K562 (cell line): ENCODE data around the gene MC1R. TPM values are rescaled to one million over a fixed set of nuclear protein-coding genes. Genes with fewer than 3 reads are reported as not detected.

Experiments
- ATAC-seq: fragments of 200-7000 bp; cut with Tn5 transposase; 3 replicates; pipeline ENCODE4 v1.9.1; 2020; ENCODE audit warnings: moderate library complexity
- BruUV-seq: library from RNA; stranded (reverse); fragments of 400-500 nt; replicated peaks from 2 replicates; lab custom pipeline; 2021; lab: Mats Ljungman, UMichigan
- CTCF ChIA-PET: fragments of 300-600 bp; formaldehyde crosslinking; extraction: SDS; loops from one replicate; lab custom pipeline; 2021; ENCODE audit warnings: low intra/inter-chr PET ratio; lab: Yijun Ruan, JAX
- POLR2A ChIA-PET: fragments of 300-600, 350-650 bp; sonication (Branson Sonifier 250); formaldehyde crosslinking; extraction: SDS; loops from one replicate; lab custom pipeline; 2021; ENCODE audit warnings: antibody characterized with exemption, inconsistent platforms; lab: Yijun Ruan, JAX
- DNase-seq, 4 experiments: peaks; one replicate each; pipeline versions ENCODE4 v3.0.0 to v3.0.0-alpha.2; 2011 to 2018; ENCODE audit warnings: low spot score in 3 of 4, mixed read lengths in 3 of 4; ENCODE audit errors: extremely low read depth in 1 of 4
- FAIRE-seq: peaks from 2 replicates; lab custom pipeline; 2011; peaks lifted over from hg19 to GRCh38; lab: Jason Lieb, UNC
- H2AFZ ChIP-seq: 2 replicates; pipeline ENCODE4 v1.6.0; 2011; ENCODE audit warnings: low read depth, low read length, control low read depth, inconsistent platforms
- H3K27ac ChIP-seq: fragments of 200-600 bp; 3 replicates; pipeline ENCODE4 v1.8.0; 2011; ENCODE audit warnings: low read depth, mild to moderate bottlenecking, control low read depth, inconsistent platforms, low read length, moderate library complexity, mixed read lengths; ENCODE audit errors: extremely low read depth
- H3K27me3 ChIP-seq, 2 experiments: fragments of 300-600 bp in 1 of 2; 2 replicates in 1 of 2; 3 replicates in 1 of 2; pipeline versions ENCODE4 v1.6.0 to v1.8.0; 2011; ENCODE audit warnings: inconsistent platforms in 2 of 2, low read length in 2 of 2, mild to moderate bottlenecking in 1 of 2, mixed read lengths in 1 of 2, moderate library complexity in 1 of 2; ENCODE audit not compliant: control insufficient read depth in 2 of 2, insufficient read depth in 2 of 2
- H3K36me3 ChIP-seq: fragments of 300-600 bp; 3 replicates; pipeline ENCODE4 v1.8.0; 2011; ENCODE audit warnings: mild to moderate bottlenecking, low read length, inconsistent platforms; ENCODE audit not compliant: control insufficient read depth, insufficient read depth
- H3K4me1 ChIP-seq, 2 experiments: fragments of 200-600 bp in 1 of 2; replicated peaks in 1 of 2; 2 replicates in 1 of 2; 3 replicates in 1 of 2; pipeline versions ENCODE4 v1.5.1 to v1.8.0; 2011; ENCODE audit warnings: inconsistent platforms in 2 of 2, low read length in 2 of 2, mild to moderate bottlenecking in 1 of 2, mixed read lengths in 1 of 2, moderate library complexity in 1 of 2; ENCODE audit not compliant: control insufficient read depth in 2 of 2, insufficient read depth in 2 of 2
- H3K4me2 ChIP-seq: 2 replicates; pipeline ENCODE4 v1.6.1; 2011; ENCODE audit warnings: low read length, control low read depth, inconsistent platforms, mixed read lengths; ENCODE audit not compliant: insufficient read depth
- H3K4me3 ChIP-seq: fragments of 200-600 bp; sonication (generic), shearing (Covaris generic); 2 replicates; pipeline ENCODE4 v1.5.1; 2016; ENCODE audit warnings: control low read depth, inconsistent platforms
- H3K79me2 ChIP-seq: fragments of 200-600 bp; 3 replicates; pipeline ENCODE4 v1.8.0; 2011; ENCODE audit warnings: low read length, inconsistent platforms; ENCODE audit not compliant: control insufficient read depth, insufficient read depth
- H3K9ac ChIP-seq, 2 experiments: 2 replicates each; pipeline versions ENCODE4 v1.6.0 to v1.6.1; 2011; ENCODE audit warnings: low read depth in 2 of 2, low read length in 2 of 2, control low read depth in 1 of 2, inconsistent platforms in 1 of 2, mild to moderate bottlenecking in 1 of 2, mixed read lengths in 1 of 2; ENCODE audit not compliant: insufficient read depth in 1 of 2
- H3K9me1 ChIP-seq: one replicate; pipeline ENCODE4 v1.6.0; 2011; ENCODE audit warnings: inconsistent platforms, mild to moderate bottlenecking, low read length, moderate library complexity; ENCODE audit not compliant: control insufficient read depth, insufficient read depth
- H3K9me3 ChIP-seq: replicated peaks from 2 replicates; pipeline ENCODE4 v1.5.1; 2011; ENCODE audit warnings: low read depth, low read length, inconsistent platforms; ENCODE audit not compliant: control insufficient read depth, insufficient read depth
- H4K20me1 ChIP-seq: replicated peaks from 2 replicates; pipeline ENCODE4 v1.6.1; 2011; ENCODE audit warnings: low read length, inconsistent platforms, mixed read lengths; ENCODE audit not compliant: control insufficient read depth, insufficient read depth
- AFF1 ChIP-seq, 2 experiments: fragments of 450-650 bp; IDR thresholded peaks; 2 replicates each; pipeline ENCODE4 v1.6.1; 2018; ENCODE audit warnings: mild to moderate bottlenecking in 2 of 2, low read depth in 1 of 2; ENCODE audit not compliant: partially characterized antibody in 2 of 2
- CEBPB ChIP-seq: fragments of 450-650 bp; IDR thresholded peaks from 2 replicates; pipeline ENCODE4 v1.6.1; 2016; ENCODE audit warnings: missing genetic modification characterization, missing compliant biosample characterization
- ELF4 ChIP-seq: fragments of 450-650 bp; formaldehyde crosslinking; IDR thresholded peaks from 2 replicates; pipeline ENCODE4 v1.4.0; 2022; ENCODE audit warnings: missing genetic modification characterization
- FOXO4 ChIP-seq: fragments of 450-650 bp; formaldehyde crosslinking; IDR thresholded peaks from 2 replicates; pipeline ENCODE4 v1.4.0; 2020; ENCODE audit warnings: mild to moderate bottlenecking, moderate library complexity
- NUFIP1 ChIP-seq: fragments of 450-650 bp; IDR thresholded peaks from 2 replicates; pipeline ENCODE4 v1.6.1; 2018; ENCODE audit not compliant: partially characterized antibody
- SETDB1 ChIP-seq: IDR thresholded peaks from one replicate; pipeline ENCODE4 v1.6.1; 2012; ENCODE audit warnings: low read length, control low read depth, inconsistent platforms
- ZNF175 ChIP-seq: fragments of 200-800 bp; sonication (Bioruptor generic); IDR thresholded peaks from 2 replicates; pipeline ENCODE4 v1.6.1; 2016; ENCODE audit warnings: low read depth, mild to moderate bottlenecking, missing genetic modification characterization, missing compliant biosample characterization
- ZNF408 ChIP-seq: fragments of 250-450 bp; sonication (Bioruptor Pico); IDR thresholded peaks from 2 replicates; pipeline ENCODE4 v1.4.0; 2020; ENCODE audit warnings: low read depth, mild to moderate bottlenecking, moderate library complexity
- WGBS: fragments of 100-300 bp; shearing (Covaris generic); methylation state at CpG from one replicate; pipeline ENCODE4 v1.1.6; 2016; ENCODE audit warnings: low coverage, mixed read lengths; ENCODE audit not compliant: insufficient coverage; ENCODE audit errors: missing lambda C conversion rate; 5-methylcytosine and 5-hydroxymethylcytosine counted together
- in situ Hi-C: fragments of 300-500 bp; cut with MboI; formaldehyde crosslinking; loops from 4 replicates; pipeline ENCODE4 v1.15.0; 2018; ENCODE audit warnings: inconsistent platforms, mixed read lengths
- intact Hi-C: fragments of 100-400 bp; cut with micrococcal nuclease; formaldehyde crosslinking; loops from 2 replicates; pipeline ENCODE4 v1.14.2; 2022
- polyA plus RNA-seq, 8 experiments: library from polyadenylated mRNA; depleted of rRNA in 4 of 8; stranded (reverse) in 5 of 8; unstranded in 3 of 8; fragments of >200 nt; fragmentation: Nextera tagmentation in 2 of 8; fragmentation: Illumina TruSeq in 1 of 8; extraction: Ambion mirVana in 2 of 8; extraction: Trizol in 1 of 8; gene quantifications; 2 replicates each; pipeline versions ENCODE4 v1.2.1 to v1.2.3, GENCODE V29; 2011 to 2014; ENCODE audit warnings: inconsistent platforms in 1 of 8, missing spikeins in 1 of 8
- total RNA-seq, 7 experiments: library from RNA; depleted of rRNA in 6 of 7; stranded (reverse); fragments of >200 nt in 6 of 7; fragmentation: Illumina TruSeq in 2 of 7; extraction: Trizol in 2 of 7; gene quantifications; 2 replicates each; pipeline versions ENCODE4 v1.2.1 to v1.2.3, GENCODE V29; 2011 to 2021; ENCODE audit warnings: low replicate concordance in 1 of 7

Gene MC1R
- total and polyA plus RNA-seq, 9 of the 15 experiments (the other 6 are each of a cell fraction or from before 2014, with no cell fraction given), result 0.14 to 5.3 (median 2.5) TPM; not detected in 1

GRCh38 chr16:89936508-89936907, 17.8 kb downstream of the MC1R start:
- DNase-seq (no peak), ATAC-seq (no peak), FAIRE-seq (no peak)
- peaks cover 0 to 21% of the 10 kb centered on the region in 2 experiments; a peak in 2 of 5 replicates for H3K27me3 ChIP-seq
- no peak overlapping the region for H3K4me3 ChIP-seq
- CTCF ChIA-PET, result no interaction called here
- no peaks in the 10 kb centered on the region for H3K9me3 ChIP-seq
- POLR2A ChIA-PET, result no interaction called here
- no peaks in the 10 kb centered on the region for H3K36me3 ChIP-seq
- H4K20me1 ChIP-seq, result no peaks in the 10 kb centered on the region; the same call in 1 of the 2 replicates
- no peak overlapping the region for H3K9ac ChIP-seq
- H3K79me2 ChIP-seq, result no peaks in the 10 kb centered on the region
- intact Hi-C loops, result no loop called here
- no peak overlapping the region for H2AFZ ChIP-seq
- WGBS, result 38% methylated on average over 9 of the region's 14 CpGs
- no peak for TF ChIP-seq ZNF175
- TF ChIP-seq, all 486 proteins: peak for 0
- Histone ChIP-seq H3K9me1 (no peaks in the 10 kb centered on the region), H3K27ac (no peak overlapping the region), H3K4me2 (no peak overlapping the region), H3K4me1 (peaks cover 0 to 17% of the 10 kb centered on the region in 2 experiments; a peak in 2 of 5 replicates)
- no TSS peak for BruUV-seq
- in situ Hi-C loops, result no loop called here

GRCh38 chr16:89936981-89937380, 18.3 kb downstream of the MC1R start:
- no peak for FAIRE-seq
- POLR2A ChIA-PET, result no interaction called here

More at GRCh38 chr16:89936981-89937380, 18.3 kb downstream of the MC1R start:
- no peaks in the 10 kb centered on the region for H3K9me1 ChIP-seq
- H2AFZ ChIP-seq, result no peak overlapping the region
- BruUV-seq, result no TSS peak
- no peak overlapping the region for H3K4me3 ChIP-seq
- 36% methylated on average over 16 of the region's 20 CpGs for WGBS
- H3K36me3 ChIP-seq, result no peaks in the 10 kb centered on the region
- no peak overlapping the region for H3K27ac ChIP-seq
- DNase-seq (no peak), ATAC-seq (no peak)
- no peak overlapping the region for H3K9ac ChIP-seq
- CTCF ChIA-PET, result no interaction called here
- in situ Hi-C loops (no loop called here), intact Hi-C loops (no loop called here)
- peaks cover 0 to 17% of the 10 kb centered on the region in 2 experiments; a peak in 2 of 5 replicates for H3K4me1 ChIP-seq
- no peaks in the 10 kb centered on the region for H3K79me2 ChIP-seq
- peaks cover 0 to 23% of the 10 kb centered on the region in 2 experiments; a peak in 2 of 5 replicates for H3K27me3 ChIP-seq
- TF ChIP-seq AFF1 (IDR thresholded peaks at IDR 0.05; ENCODE audit: low read depth in 1 of 2, partially characterized antibody in 2 of 2) (no peak), FOXO4 (no peak), ZNF408 (no peak), SETDB1 (no peak), ELF4 (CRISPR knock-in tag) (no peak), CEBPB (tag) (peak; percentile 73), NUFIP1 (no peak)
- TF ChIP-seq, all 486 proteins: peak for 1
- Histone ChIP-seq H3K9me3 (no peaks in the 10 kb centered on the region), H4K20me1 (no peaks in the 10 kb centered on the region; the same call in 1 of the 2 replicates), H3K4me2 (no peak overlapping the region)
